GM04504 (cell line): ENCODE data around the gene CCRL2.

Experiments
- DNase-seq: peaks from one replicate; pipeline ENCODE4 v3.0.0-alpha.2; 2012; ENCODE audit warnings: low read depth

CCRL2 gene, protein sequence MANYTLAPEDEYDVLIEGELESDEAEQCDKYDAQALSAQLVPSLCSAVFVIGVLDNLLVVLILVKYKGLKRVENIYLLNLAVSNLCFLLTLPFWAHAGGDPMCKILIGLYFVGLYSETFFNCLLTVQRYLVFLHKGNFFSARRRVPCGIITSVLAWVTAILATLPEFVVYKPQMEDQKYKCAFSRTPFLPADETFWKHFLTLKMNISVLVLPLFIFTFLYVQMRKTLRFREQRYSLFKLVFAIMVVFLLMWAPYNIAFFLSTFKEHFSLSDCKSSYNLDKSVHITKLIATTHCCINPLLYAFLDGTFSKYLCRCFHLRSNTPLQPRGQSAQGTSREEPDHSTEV

DNA sequence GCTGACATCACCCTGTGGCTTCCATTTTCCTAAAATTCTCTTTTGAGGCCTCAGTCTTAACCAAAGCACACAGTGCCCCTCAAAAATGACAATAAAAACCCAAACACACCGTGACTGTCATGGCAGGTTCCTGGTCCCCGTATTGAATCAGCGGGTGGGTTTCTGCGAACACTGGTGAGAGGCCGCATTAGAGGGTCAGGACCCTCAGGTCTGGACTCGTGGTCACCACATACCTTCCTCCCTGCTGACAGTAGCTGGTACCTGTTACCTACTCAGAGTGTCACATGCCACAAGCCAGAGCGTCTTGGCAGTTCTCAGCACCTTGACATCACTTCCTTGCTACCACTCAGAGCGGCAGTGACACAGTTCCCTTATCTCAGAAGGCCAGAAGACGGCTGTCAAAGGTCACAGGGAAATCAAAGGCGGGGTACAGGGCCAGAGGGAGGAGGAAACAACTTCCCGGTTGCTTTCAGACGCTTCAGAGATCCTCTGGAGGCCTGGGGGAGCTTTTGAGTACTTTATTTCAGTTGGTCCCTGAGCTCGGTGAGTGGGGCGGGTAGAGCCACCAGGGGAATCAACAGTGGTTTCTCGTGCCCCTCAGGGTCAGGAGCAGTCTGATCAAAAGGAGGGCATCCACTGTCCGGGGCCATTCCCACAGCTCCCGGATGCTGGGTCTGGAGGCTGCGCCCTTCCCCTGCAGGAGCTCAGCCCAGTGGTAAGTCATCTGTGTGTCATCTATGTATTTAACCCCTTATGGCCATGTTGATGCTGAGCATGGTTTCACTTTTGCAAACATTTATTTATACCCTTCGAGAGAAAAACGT is at the start of gene CCRL2, which contains the start of gene CCR5AS:
Gene CCRL2, plus strand, starts transcription at position 472 of the 824 bp plus-strand sequence. CDS start 821 bp downstream, outside the sequence.
Gene CCR5AS, minus strand, starts transcription at position 279 of the 824 bp plus-strand sequence.
- DNase-seq: peak; percentile 3

DNA sequence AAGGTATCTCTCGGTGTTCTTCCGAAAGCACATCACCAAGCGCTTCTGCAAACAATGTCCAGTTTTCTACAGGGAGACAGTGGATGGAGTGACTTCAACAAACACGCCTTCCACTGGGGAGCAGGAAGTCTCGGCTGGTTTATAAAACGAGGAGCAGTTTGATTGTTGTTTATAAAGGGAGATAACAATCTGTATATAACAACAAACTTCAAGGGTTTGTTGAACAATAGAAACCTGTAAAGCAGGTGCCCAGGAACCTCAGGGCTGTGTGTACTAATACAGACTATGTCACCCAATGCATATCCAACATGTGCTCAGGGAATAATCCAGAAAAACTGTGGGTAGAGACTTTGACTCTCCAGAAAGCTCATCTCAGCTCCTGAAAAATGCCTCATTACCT is 48.6 kb upstream of the CCRL2 start:
- DNase-seq: no peak

DNA sequence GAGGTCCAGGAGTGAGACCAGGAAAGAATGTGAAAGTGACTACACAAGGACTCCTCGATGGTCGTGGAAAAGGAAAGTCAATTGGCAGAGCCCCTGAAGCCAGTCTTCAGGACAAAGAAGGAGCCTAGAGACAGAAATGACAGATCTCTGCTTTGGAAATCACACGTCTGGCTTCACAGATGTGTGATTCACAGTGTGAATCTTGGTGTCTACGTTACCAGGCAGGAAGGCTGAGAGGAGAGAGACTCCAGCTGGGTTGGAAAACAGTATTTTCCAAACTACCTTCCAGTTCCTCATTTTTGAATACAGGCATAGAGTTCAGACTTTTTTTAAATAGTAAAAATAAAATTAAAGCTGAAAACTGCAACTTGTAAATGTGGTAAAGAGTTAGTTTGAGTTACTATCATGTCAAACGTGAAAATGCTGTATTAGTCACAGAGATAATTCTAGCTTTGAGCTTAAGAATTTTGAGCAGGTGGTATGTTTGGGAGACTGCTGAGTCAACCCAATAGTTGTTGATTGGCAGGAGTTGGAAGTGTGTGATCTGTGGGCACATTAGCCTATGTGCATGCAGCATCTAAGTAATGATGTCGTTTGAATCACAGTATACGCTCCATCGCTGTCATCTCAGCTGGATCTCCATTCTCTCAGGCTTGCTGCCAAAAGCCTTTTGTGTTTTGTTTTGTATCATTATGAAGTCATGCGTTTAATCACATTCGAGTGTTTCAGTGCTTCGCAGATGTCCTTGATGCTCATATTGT is 47.1 kb upstream of the CCRL2 start:
- no peak for DNase-seq

DNA sequence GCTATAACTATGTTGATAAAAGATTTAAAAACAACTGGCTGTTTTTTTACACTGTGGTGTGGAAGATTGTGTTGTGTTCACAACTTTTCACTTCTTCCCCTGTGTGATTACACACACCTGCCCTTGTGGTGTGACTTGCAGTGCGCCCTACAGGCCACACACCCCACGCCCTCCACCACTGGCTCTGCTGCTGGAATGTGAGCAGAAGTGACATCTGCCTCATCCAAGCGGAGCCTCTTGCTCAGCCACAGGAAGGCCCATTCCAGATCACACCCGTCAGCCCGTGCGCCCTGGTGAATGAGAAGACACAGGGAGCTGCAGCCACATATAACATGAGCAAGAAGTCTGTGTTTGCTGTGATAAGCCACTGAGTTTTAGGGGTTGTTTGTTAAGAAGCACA is 46.2 kb upstream of the CCRL2 start:
- no peak for DNase-seq

DNA sequence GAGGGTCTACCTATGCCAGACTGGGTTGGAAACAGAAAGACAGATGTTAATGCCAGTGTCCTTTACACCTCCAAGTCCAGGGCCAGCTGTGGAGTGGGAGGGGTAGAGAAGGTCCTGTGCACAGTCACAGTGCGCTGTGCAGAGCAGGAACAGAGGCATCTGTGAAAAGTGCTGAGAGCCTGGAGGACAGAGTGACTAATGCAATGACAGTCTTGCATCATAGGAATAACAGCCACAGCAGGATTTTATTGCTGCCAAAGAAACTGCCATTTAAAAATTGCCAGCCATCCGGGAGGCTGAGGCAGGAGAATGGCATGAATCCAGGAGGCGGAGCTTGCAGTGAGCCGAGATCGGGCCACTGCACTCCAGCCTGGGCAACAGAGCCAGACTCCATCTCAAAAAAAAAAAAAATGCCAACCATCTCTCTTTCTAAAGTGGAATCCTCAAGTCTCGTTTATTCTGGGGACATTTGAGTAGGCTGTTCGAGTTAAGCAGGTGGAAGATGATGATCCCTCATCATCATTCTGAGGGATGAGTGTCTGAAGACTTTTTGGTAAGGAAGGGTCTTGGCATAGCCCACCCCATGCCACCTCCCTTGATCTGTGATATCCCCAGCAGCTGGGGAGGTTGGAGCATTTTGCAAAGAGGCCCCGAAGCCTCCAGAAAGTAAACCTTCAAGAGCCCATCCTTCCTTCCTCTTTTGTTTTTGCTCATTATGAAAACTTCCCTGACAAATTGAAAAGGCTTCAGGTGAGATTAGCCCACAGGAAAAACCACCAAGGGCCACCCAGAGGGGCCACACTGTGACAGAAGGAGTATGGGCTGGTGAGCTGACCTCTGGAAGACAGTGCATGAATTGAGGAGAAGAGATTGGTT is 45.4 kb upstream of the CCRL2 start:
- DNase-seq: no peak

DNA sequence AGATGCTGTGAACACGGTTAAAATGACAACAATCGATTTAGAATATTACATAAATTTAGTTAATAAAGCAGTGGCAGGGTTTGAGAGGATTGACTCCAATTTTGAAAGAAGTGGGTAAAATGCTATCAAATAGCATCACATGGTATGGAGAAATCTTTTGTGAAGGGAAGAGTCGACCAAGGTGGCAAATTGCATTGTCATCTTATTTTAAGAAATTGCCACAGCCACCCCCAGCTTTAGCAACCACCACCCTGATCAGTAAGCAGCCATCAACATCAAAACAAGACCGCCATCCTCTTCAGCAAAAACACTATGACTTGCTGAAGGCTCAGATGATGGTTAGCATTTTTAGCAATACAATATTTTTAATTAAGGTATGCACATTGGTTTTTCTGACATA is 42.0 kb upstream of the CCRL2 start:
- no peak for DNase-seq

DNA sequence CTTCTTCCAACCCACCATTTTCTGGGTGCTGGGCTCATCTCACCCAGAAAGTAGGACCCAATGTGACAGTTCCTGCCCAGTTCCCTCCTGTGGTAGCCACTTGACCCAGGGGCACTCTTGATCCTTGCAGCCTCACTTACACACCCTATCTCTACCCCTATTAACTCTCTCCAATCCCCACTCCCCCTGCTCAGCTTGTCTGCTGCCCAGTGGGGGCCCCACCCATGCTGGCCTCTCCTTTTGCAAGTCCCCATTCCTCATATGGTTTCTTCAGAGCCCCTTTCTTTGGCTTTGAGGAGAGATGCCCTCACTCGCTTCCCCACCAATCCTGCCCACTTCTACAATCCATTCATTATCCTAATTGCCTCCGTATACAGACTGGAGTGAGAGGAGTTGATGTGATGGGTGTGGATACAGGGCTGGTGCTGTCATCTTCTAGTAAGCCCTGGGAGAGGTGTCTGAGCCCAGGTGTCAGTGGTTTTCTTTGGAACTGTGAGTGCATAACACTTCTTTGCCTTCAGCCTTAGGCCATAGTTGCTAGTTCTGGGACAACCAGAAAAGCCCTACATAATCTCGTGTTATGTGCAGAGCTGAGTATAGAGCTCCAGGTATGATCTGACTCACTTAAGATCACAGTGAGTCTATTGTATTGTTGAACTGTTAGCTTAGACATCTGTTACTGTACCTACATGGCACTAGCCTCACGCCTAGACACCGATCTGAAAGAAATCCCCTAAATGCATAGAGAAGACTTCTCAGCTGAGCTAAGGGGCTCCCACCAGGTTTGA is 41.1 kb upstream of the CCRL2 start:
- DNase-seq: no peak

DNA sequence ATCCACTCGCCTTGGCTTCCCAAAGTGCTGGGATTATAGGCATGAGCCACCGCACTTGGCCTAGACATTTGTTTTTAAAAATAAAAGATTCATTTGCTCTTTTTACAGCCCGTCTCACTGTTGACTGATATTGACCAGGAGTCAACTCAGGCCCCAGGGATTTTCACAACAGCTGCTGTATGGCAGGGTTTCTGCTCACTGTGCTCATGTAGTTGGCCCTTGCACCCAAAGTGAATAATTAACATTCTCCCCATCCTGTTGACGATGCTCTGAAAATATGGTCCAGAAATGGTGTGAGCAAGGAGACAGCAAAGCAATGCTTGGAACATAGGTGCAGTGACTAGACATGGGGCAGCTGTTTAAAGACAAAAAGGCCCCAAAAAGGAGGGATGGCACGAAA is 39.2 kb upstream of the CCRL2 start:
- no peak for DNase-seq

DNA sequence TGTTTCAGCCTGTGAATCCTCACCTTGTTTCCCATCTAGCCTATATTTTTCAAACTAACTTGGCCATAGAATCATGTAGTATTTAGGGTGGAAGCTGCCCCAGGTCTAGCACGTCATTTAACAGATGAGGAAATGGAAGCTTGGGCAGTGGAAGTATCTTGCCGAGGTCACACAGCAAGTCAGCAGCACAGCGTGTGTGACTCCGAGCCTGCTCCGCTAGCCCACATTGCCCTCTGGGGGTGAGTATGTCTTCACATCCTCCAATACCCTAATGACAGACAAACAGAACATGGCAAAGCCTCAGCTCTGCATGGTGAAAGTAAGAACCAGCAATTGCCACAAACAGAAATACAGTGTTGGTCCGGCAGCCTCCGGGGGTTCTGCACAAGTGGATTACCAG is 38.5 kb upstream of the CCRL2 start:
- no peak for DNase-seq

DNA sequence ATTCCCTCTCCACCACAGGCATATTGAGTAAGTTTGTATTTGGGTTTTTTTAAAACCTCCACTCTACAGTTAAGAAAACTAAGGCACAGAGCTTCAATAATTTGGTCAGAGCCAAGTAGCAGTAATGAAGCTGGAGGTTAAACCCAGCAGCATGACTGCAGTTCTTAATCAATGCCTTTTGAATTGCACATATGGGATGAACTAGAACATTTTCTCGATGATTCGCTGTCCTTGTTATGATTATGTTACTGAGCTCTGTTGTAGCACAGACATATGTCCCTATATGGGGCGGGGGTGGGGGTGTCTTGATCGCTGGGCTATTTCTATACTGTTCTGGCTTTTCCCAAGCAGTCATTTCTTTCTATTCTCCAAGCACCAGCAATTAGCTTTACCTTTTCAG is 37.9 kb upstream of the CCRL2 start:
- no peak for DNase-seq

DNA sequence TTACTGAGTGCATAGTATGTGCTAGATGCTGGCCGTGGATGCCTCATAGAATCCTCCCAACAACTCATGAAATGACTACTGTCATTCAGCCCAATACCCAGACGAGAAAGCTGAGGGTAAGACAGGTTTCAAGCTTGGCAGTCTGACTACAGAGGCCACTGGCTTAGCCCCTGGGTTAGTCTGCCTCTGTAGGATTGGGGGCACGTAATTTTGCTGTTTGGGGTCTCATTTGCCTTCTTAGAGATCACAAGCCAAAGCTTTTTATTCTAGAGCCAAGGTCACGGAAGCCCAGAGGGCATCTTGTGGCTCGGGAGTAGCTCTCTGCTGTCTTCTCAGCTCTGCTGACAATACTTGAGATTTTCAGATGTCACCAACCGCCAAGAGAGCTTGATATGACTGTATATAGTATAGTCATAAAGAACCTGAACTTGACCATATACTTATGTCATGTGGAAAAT is 37.4 kb upstream of the CCRL2 start:
- DNase-seq: no peak

DNA sequence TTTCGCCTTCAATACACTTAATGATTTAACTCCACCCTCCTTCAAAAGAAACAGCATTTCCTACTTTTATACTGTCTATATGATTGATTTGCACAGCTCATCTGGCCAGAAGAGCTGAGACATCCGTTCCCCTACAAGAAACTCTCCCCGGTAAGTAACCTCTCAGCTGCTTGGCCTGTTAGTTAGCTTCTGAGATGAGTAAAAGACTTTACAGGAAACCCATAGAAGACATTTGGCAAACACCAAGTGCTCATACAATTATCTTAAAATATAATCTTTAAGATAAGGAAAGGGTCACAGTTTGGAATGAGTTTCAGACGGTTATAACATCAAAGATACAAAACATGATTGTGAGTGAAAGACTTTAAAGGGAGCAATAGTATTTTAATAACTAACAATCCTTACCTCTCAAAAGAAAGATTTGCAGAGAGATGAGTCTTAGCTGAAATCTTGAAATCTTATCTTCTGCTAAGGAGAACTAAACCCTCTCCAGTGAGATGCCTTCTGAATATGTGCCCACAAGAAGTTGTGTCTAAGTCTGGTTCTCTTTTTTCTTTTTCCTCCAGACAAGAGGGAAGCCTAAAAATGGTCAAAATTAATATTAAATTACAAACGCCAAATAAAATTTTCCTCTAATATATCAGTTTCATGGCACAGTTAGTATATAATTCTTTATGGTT is 36.1 kb upstream of the CCRL2 start, which contains the start of gene CCR5:
Gene CCR5, plus strand, starts transcription at position 108 of the 680 bp plus-strand sequence. CDS start 1,957 bp downstream, outside the sequence.
- DNase-seq: no peak

DNA sequence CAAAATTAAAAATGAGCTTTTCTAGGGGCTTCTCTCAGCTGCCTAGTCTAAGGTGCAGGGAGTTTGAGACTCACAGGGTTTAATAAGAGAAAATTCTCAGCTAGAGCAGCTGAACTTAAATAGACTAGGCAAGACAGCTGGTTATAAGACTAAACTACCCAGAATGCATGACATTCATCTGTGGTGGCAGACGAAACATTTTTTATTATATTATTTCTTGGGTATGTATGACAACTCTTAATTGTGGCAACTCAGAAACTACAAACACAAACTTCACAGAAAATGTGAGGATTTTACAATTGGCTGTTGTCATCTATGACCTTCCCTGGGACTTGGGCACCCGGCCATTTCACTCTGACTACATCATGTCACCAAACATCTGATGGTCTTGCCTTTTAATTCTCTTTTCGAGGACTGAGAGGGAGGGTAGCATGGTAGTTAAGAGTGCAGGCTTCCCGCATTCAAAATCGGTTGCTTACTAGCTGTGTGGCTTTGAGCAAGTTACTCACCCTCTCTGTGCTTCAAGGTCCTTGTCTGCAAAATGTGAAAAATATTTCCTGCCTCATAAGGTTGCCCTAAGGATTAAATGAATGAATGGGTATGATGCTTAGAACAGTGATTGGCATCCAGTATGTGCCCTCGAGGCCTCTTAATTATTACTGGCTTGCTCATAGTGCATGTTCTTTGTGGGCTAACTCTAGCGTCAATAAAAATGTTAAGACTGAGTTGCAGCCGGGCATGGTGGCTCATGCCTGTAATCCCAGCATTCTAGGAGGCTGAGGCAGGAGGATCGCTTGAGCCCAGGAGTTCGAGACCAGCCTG is 35.3 kb upstream of the CCRL2 start:
- no peak for DNase-seq

DNA sequence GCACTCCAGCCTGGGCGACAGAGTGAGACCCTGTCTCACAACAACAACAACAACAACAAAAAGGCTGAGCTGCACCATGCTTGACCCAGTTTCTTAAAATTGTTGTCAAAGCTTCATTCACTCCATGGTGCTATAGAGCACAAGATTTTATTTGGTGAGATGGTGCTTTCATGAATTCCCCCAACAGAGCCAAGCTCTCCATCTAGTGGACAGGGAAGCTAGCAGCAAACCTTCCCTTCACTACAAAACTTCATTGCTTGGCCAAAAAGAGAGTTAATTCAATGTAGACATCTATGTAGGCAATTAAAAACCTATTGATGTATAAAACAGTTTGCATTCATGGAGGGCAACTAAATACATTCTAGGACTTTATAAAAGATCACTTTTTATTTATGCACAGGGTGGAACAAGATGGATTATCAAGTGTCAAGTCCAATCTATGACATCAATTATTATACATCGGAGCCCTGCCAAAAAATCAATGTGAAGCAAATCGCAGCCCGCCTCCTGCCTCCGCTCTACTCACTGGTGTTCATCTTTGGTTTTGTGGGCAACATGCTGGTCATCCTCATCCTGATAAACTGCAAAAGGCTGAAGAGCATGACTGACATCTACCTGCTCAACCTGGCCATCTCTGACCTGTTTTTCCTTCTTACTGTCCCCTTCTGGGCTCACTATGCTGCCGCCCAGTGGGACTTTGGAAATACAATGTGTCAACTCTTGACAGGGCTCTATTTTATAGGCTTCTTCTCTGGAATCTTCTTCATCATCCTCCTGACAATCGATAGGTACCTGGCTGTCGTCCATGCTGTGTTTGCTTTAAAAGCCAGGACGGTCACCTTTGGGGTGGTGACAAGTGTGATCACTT is 34.3 kb upstream of the CCRL2 start:
- no peak for DNase-seq

DNA sequence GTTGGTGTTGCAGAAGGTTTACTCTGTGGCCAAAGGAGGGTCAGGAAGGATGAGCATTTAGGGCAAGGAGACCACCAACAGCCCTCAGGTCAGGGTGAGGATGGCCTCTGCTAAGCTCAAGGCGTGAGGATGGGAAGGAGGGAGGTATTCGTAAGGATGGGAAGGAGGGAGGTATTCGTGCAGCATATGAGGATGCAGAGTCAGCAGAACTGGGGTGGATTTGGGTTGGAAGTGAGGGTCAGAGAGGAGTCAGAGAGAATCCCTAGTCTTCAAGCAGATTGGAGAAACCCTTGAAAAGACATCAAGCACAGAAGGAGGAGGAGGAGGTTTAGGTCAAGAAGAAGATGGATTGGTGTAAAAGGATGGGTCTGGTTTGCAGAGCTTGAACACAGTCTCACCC is 32.3 kb upstream of the CCRL2 start:
- no peak for DNase-seq

DNA sequence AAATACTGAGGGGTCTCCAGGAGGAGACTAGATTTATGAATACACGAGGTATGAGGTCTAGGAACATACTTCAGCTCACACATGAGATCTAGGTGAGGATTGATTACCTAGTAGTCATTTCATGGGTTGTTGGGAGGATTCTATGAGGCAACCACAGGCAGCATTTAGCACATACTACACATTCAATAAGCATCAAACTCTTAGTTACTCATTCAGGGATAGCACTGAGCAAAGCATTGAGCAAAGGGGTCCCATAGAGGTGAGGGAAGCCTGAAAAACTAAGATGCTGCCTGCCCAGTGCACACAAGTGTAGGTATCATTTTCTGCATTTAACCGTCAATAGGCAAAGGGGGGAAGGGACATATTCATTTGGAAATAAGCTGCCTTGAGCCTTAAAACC is 31.8 kb upstream of the CCRL2 start:
- no peak for DNase-seq

DNA sequence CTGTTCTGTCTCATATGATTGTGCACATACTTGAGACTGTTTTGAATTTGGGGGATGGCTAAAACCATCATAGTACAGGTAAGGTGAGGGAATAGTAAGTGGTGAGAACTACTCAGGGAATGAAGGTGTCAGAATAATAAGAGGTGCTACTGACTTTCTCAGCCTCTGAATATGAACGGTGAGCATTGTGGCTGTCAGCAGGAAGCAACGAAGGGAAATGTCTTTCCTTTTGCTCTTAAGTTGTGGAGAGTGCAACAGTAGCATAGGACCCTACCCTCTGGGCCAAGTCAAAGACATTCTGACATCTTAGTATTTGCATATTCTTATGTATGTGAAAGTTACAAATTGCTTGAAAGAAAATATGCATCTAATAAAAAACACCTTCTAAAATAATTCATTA is 31.2 kb upstream of the CCRL2 start:
- no peak for DNase-seq

DNA sequence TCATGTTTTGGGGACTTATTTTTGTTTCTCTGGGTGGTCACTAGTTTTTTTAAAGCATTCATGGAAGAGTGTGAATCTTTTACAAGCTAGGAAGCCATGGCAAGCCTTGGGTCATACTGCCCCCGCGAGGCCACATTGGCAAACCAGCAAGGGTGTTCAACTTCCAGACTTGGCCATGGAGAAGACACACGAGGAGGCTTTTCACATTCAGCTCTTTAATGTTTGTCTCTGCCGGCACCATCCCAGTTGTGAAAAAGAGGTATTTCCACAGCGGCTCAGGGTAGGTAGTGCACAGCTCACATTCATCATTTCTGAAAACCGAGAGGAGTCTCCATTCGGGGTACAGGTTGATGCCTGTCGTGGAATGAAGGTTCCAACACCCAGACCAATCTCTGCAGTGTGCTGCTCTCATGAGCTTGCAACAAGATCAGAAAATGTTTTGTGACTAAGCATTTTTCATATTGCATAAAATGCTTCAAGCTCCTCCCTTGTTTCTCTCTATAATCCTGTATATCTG is 28.6 kb upstream of the CCRL2 start:
- DNase-seq: no peak
